Measurements from ENCODE around the gene TAS2R39.
"Not testable (repeated sequence)": the region's sequence is repeated elsewhere in the genome, so short reads cannot be mapped to it uniquely, and the experiment has no call there.

TAS2R39 gene

GRCh38 chr7:143148651-143149050 lies 34.6 kb upstream of the TAS2R39 start:
- H3K36me3 ChIP-seq (ENCODE audit: insufficient read depth, low read length), result no peaks in the 10 kb centered on the region
- no peaks in the 10 kb centered on the region for H3K27me3 ChIP-seq (ENCODE audit: insufficient read depth, low read length)
- no peak overlapping the region for H3K4me2 ChIP-seq (ENCODE audit: low read length)
- no peak overlapping the region for H3K27ac ChIP-seq (ENCODE audit: low read depth, low read length, poor library complexity, severe bottlenecking)
- H3K79me2 ChIP-seq (ENCODE audit: insufficient read depth, low read length), result no peaks in the 10 kb centered on the region
- H4K20me1 ChIP-seq (ENCODE audit: insufficient read depth, low read length), result no peaks in the 10 kb centered on the region
- H3K9me2 ChIP-seq (ENCODE audit: low read depth, low read length), result no peaks in the 10 kb centered on the region
- H3K9ac ChIP-seq (ENCODE audit: low read length), result no peak overlapping the region
- H3K9me3 ChIP-seq (ENCODE audit: low read length), result no peaks in the 10 kb centered on the region
- H2AFZ ChIP-seq (ENCODE audit: low read length), result no peak overlapping the region
- H3K4me1 ChIP-seq (ENCODE audit: insufficient read depth, low read length, severe bottlenecking), result no peaks in the 10 kb centered on the region
- TF ChIP-seq EZH2 (IDR thresholded peaks at IDR 0.05; ENCODE audit: borderline replicate concordance, low read length), result no peak
- no peak for TF ChIP-seq CTCF (IDR thresholded peaks at IDR 0.05; ENCODE audit: low read length)
- H3F3A ChIP-seq (ENCODE audit: insufficient read depth, low read length), result no peaks in the 10 kb centered on the region
- H3K4me3 ChIP-seq (ENCODE audit: low read depth, low read length, poor library complexity, severe bottlenecking), result no peak overlapping the region

- not testable (repeated sequence) for H2AFZ ChIP-seq (ENCODE audit: low read length); H3K27me3 ChIP-seq (ENCODE audit: insufficient read depth, low read length); H4K20me1 ChIP-seq (ENCODE audit: insufficient read depth, low read length); H3K4me2 ChIP-seq (ENCODE audit: low read length); H3K9me2 ChIP-seq (ENCODE audit: low read depth, low read length); H3K27ac ChIP-seq (ENCODE audit: low read depth, low read length, poor library complexity, severe bottlenecking); H3K9ac ChIP-seq (ENCODE audit: low read length); H3K36me3 ChIP-seq (ENCODE audit: insufficient read depth, low read length); H3K4me3 ChIP-seq (ENCODE audit: low read depth, low read length, poor library complexity, severe bottlenecking); H3K79me2 ChIP-seq (ENCODE audit: insufficient read depth, low read length); H3K4me1 ChIP-seq (ENCODE audit: insufficient read depth, low read length, severe bottlenecking); H3K9me3 ChIP-seq (ENCODE audit: low read length); H3F3A ChIP-seq (ENCODE audit: insufficient read depth, low read length)
Observed at GRCh38 chr7:143150696-143151095, 32.5 kb upstream of the TAS2R39 start.

DNA sequence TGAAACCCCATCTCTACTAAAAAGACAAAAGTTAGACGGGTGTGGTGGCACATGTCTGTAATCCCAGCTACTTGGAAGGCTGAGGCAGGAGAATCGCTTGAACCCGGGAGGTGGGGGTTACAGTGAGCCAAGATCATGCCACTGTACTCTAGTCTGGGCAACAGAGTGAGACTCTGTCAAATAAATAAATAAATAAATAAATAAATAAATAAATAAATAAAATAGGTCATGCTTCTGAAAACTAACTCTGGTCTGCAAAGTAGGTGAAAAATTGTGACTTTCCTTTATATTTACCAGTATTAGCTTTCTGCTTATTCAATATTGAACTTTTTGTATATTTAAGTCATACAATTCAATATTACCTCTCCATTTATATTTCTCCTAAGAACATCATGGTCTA lies 24.6 kb upstream of the TAS2R39 start:
- H3K36me3 ChIP-seq (ENCODE audit: insufficient read depth, low read length); H3K4me1 ChIP-seq (ENCODE audit: insufficient read depth, low read length, severe bottlenecking); H3K27ac ChIP-seq (ENCODE audit: low read depth, low read length, poor library complexity, severe bottlenecking); H4K20me1 ChIP-seq (ENCODE audit: insufficient read depth, low read length); H3K9ac ChIP-seq (ENCODE audit: low read length); H3F3A ChIP-seq (ENCODE audit: insufficient read depth, low read length); H2AFZ ChIP-seq (ENCODE audit: low read length); H3K4me3 ChIP-seq (ENCODE audit: low read depth, low read length, poor library complexity, severe bottlenecking); H3K9me3 ChIP-seq (ENCODE audit: low read length); H3K4me2 ChIP-seq (ENCODE audit: low read length); H3K27me3 ChIP-seq (ENCODE audit: insufficient read depth, low read length); H3K9me2 ChIP-seq (ENCODE audit: low read depth, low read length); H3K79me2 ChIP-seq (ENCODE audit: insufficient read depth, low read length): not testable (repeated sequence)

DNA sequence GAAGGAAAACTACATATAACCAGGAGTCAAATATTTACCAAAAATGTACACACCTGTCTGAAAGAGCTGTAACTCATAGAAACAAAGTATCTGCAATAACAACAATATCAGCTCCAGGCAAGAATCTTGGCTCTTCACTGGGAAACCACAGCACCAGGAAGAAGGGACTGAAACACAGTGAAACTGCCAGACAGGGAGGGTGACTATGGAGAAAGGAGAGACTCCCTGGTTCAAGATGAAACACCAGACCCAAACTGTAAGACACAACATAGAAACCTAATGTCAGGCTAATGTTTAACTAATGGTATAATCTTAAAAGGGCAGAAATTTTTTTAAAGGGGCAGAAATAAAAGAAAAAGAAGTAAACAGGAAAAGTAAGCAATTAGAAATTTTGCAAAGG lies 11.5 kb upstream of the TAS2R39 start:
- Histone ChIP-seq H3K36me3 (ENCODE audit: insufficient read depth, low read length) (no peaks in the 10 kb centered on the region), H3F3A (ENCODE audit: insufficient read depth, low read length) (no peaks in the 10 kb centered on the region), H3K27ac (ENCODE audit: low read depth, low read length, poor library complexity, severe bottlenecking) (no peak overlapping the region), H3K4me2 (ENCODE audit: low read length) (no peak overlapping the region), H3K79me2 (ENCODE audit: insufficient read depth, low read length) (no peaks in the 10 kb centered on the region), H3K4me3 (ENCODE audit: low read depth, low read length, poor library complexity, severe bottlenecking) (no peak overlapping the region), H3K27me3 (ENCODE audit: insufficient read depth, low read length) (no peaks in the 10 kb centered on the region), H3K4me1 (ENCODE audit: insufficient read depth, low read length, severe bottlenecking) (no peaks in the 10 kb centered on the region), H3K9ac (ENCODE audit: low read length) (no peak overlapping the region), H3K9me3 (ENCODE audit: low read length) (0 out of 2 replicates have a peak, but pooled peaks cover 3% of the 10 kb centered on the region), H2AFZ (ENCODE audit: low read length) (no peak overlapping the region), H4K20me1 (ENCODE audit: insufficient read depth, low read length) (no peaks in the 10 kb centered on the region), H3K9me2 (ENCODE audit: low read depth, low read length) (no peaks in the 10 kb centered on the region)
- TF ChIP-seq EZH2 (IDR thresholded peaks at IDR 0.05; ENCODE audit: borderline replicate concordance, low read length), result no peak
- no peak for TF ChIP-seq CTCF (IDR thresholded peaks at IDR 0.05; ENCODE audit: low read length)

Data from OCI-LY1 (cell line).